ENCODE data around the gene FLT3.
"Not testable (repeated sequence)": the region's sequence is repeated elsewhere in the genome, so short reads cannot be mapped to it uniquely, and the experiment has no call there.

Gene FLT3

GRCh38 chr13:28099396-28100149 lies 803 bp downstream of the FLT3 start:
- DNase-seq, result no peak

DNA sequence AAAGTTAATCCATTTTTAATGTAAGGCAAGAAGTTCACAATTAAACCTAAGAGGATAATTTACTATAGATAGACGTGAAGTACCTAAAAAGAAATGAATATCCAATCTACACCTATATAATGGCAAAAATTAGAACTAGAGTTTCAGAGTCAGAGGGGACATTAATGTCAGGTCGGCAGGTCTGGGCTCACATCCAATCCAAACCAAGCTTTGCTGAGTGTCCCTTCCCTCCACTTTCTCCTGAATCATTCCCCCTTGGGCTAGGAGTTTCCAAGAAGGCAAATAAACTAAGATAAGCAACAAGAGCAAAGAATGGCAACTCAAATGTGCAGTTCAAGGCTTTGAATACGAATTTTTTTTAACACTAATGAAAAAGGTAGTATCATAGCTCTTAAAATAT lies 2.9 kb downstream of the FLT3 start:
- DNase-seq, result no peak

DNA sequence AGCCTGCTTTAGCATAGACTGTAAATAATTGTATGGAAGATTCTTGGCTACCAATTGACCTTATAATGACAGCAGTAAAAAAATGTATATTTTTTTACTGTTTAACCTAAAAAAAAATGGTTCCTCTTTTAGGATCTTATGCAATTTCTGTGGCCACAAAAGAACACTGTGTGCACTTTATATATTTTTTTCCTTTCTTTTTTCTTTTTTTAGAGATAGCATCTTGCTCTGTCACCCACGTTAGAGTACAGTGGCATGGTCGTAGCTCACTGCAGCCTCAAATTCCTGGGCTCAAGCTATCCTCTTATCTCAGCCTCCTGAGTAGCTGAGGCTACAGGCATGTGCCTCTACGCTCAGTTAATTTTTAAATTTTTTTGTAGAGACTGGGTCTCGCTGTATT lies 6.1 kb downstream of the FLT3 start:
- no peak for DNase-seq

DNA sequence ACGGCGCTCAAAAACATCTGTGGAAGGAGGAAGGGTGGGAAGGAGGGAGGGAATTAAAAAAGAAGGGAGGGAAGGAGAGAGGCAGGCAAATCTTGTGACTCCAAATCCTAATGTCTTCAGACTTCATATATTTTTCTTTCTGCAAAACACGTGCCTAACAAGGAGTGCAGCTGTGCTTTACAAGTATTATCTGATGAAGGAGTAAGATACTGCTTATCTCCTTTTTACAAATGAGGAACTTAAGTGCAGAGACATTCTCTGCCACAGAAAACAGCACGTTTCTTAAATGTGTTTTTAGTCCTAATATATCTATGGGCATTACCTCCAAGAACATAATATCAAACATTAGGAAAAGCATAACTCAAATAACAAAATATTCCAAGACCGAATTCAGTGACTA lies 6.5 kb downstream of the FLT3 start:
- no peak for DNase-seq

DNA sequence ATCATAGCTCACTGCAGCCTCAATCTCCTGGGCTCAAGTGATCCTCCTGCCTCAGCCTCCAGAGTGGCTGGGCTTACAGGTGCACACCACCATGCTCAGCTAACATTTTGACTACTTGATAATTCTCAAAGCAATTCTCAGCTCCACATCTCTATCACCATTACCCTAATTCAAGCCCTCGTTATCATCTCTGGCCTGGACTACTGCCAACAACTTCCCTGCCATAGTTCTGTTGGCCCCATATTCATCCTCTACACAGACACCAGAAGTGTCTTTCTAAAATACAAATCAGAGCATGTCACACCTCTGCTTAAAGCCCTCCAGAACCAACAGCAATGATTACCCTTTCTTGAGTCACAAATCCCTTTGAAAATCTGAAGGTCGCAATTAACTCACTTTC lies 7.9 kb downstream of the FLT3 start:
- DNase-seq, result no peak

GRCh38 chr13:28089065-28089464 lies 11.3 kb downstream of the FLT3 start:
- no peak for DNase-seq

- DNase-seq, result not testable (repeated sequence)
Measured at GRCh38 chr13:28077820-28078219, 22.6 kb downstream of the FLT3 start.

GRCh38 chr13:28077231-28077630 lies 23.1 kb downstream of the FLT3 start:
- DNase-seq, result no peak

DNA sequence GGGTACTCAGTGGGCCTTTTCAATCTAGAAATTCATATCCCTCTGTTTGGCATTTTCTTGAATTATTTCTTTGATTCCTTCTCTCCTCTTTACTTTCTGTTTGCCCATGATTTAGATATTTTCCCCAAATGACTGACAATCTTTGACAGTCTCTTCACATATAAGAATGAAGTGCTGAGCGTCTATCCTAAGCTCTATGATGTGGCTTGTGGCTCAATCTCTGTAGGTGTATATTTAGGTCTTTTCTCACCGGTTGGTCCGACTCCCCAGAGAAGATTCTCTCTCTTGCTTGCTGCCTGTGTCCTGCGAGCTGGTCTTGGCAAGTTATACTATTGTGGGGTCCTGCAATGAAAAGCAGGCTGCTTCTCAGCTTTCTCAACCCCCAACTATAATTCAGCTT lies 29.0 kb downstream of the FLT3 start:
- no peak for DNase-seq

DNA sequence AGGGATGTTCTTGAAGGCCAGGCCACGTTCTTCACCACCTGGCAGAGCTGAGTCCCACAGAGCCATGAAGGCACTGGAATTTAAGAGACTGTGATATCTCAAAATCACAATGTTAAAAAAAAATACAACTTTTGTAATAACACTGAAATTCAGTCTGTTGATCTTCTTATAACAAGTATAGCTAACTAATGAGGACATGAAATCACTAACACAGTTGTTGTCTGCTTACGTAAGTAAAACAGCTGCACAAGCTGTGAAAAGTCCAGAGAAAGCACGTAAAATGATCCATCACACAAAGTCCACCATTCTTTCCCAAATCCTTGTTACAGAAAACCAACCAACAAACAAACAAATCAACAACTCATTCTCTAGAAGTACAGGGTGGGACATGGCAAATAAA lies 32.9 kb downstream of the FLT3 start:
- no peak for DNase-seq

- no peak for DNase-seq
Measured at GRCh38 chr13:28058866-28059613, 41.3 kb downstream of the FLT3 start.

- DNase-seq, result no peak
Measured at GRCh38 chr13:28056970-28057712, 43.2 kb downstream of the FLT3 start.

DNA sequence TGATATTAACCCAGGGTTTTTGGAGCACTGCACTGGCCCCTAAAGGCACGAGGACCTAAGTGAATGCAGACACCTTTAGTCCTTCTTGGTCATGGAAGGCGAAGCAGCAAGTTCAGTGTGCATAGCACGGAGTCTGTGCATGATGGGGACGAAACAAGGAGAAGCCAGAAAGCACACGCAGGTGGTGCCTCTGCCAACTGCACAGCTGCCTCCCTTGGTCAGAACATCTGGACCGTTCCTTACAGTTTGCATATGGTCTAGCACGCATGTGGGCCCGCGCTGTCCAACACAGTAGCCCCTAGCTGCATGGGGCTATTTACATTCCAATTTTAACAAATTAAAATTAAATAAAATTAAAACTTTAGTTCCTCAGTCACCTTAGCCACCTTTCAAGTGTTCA lies 44.0 kb downstream of the FLT3 start:
- DNase-seq, result no peak

DNA sequence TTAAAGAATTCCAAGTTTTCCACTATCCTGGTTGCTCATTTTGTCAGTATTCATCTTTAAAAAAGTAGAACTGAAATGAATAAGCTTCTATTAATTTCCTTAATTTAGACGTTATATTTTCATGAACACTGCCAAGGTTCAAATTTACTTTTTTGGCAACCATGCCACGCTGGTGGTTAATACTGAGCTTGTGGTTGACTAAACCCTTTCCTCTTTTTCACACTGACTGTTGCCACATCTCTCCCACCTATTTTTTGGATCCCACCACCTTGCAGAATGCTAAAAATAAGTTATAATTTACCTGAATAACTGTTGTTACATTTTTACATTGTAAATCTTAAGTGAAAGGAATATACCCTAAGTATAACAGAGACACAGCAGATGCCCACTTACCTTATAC lies 45.0 kb downstream of the FLT3 start:
- no peak for DNase-seq

DNA sequence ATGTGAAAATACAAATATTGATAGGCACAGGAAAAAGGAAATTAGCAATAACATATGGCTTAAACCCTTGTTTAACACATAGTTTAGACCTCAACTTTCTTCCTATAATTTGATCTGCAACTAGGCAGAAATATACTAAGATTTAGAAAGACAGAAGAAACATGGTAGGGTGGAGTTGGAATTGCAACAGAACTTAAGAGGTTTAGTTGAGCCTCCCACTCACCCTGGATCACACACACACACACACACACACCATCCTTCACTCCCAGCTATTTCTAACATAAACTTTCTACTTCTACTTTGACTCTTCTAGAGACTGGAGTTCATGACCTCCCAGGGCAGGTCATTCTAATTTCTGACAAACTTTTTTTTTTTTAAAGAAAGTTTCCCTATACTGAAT lies 47.4 kb downstream of the FLT3 start:
- no peak for DNase-seq

DNA sequence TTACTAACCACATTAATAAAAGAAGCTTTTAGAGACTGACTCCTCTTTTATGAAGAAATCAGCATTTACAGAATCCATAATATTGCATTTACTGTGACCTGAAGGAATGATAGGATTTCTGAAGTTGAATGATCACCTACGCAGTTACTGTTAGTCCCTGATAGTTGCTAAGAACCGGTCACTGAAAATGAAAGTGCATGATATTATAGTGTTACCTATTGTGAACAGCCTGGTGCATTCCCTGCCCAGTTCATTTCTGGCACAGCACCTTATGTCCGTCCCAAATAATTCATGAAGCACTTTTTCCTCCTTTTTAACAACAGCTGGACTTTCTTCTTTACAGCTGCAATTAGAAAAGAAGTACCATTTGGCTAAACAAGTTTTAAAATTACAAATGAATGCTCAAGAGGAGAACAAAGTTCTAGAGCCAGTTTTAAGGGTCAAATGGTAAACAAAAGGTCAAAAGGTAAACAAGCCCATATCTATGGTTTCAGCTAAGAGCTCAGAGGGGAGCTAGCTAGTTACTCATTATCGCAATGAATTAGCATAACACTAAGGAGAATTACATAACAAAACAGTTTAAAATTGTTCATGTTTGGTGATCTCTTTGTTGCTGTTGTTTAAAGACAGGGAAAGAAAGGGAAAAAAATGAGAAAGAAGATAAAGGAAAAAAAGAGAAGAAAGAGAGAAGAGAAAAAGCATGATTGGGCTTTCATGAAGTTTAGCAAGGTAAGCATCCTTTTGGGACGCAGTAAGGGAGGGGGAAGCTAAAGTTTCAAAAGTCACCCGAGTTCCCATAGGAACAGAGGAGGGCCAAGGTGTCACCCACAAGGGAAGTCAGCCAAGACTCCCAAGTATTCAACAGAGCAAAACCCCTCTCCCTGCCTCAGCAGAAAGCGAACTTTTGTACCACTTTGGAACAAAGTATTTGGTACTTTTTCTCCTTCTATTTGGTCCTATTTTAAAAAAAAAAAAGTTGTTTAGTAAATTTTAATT lies 50.2 kb downstream of the FLT3 start:
- no peak for DNase-seq

DNA sequence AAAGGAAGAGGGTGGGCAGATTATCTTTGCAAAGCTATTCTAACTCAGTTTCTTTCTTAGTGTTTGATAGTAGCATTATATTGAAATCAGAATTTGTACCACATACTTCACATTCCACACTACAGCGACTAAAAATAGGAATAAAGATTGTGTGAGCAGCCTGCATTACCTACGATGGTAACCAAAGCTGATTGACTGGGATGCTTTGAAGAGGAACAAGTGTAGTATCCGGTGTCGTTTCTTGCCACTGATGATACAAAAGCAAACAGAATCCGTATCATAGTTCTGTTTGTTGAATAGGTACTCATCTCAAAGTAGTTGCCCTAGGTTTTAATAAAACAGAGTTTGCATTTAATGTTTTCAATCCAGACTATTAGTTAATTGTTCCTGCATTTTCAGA lies 51.2 kb downstream of the FLT3 start:
- DNase-seq, result no peak

DNA sequence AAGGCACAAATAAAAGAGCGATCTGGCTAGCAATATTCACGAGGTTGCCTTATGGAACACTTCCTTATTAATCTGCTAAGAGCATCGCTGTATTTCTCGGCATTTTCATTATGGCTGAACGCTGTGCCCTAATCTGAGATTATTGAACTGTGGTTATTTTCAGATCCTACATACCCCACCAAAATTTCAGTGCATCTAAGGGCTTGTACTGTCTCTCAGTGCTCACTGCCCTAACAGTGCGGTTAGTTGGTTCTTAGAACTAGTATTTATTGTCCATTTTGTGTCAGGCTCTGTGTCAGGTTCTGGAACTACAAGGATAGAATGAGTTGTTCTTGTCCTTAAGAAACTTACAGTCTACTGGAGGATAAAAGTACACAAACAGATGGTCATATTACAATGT lies 51.6 kb downstream of the FLT3 start:
- no peak for DNase-seq

GRCh38 chr13:28047757-28048388 lies 52.5 kb downstream of the FLT3 start:
- no peak for DNase-seq

DNA sequence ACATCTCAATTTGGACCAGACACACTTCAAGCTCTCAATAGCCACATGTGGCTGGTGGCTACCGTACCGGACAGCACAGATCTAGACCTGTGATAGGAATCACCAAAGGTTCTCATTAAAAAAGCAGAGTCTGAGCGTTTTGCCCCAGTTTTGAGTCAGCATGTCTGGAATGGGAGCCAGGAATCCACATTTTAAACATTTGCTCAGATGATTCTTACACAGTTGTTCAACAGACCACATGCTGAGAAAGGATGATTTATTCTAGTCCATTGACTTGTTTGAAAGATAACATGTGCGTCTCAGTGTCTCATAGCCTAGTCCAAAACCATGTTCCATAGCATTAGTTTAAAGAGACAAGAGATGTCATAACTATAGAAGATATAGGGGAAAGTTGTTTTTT lies 53.4 kb downstream of the FLT3 start:
- DNase-seq, result no peak

- no peak for DNase-seq
Measured at GRCh38 chr13:28045861-28046260, 54.5 kb downstream of the FLT3 start.

- DNase-seq, result no peak
Measured at GRCh38 chr13:28044608-28045007, 55.8 kb downstream of the FLT3 start.
